ENCODE results near the gene PTK6. TPM values are rescaled to one million over a fixed set of nuclear protein-coding genes. Genes with fewer than 3 reads are reported as not detected.

PTK6 gene
- total and polyA plus RNA-seq, 2 donors = 0.19 to 2.7 TPM

DNA sequence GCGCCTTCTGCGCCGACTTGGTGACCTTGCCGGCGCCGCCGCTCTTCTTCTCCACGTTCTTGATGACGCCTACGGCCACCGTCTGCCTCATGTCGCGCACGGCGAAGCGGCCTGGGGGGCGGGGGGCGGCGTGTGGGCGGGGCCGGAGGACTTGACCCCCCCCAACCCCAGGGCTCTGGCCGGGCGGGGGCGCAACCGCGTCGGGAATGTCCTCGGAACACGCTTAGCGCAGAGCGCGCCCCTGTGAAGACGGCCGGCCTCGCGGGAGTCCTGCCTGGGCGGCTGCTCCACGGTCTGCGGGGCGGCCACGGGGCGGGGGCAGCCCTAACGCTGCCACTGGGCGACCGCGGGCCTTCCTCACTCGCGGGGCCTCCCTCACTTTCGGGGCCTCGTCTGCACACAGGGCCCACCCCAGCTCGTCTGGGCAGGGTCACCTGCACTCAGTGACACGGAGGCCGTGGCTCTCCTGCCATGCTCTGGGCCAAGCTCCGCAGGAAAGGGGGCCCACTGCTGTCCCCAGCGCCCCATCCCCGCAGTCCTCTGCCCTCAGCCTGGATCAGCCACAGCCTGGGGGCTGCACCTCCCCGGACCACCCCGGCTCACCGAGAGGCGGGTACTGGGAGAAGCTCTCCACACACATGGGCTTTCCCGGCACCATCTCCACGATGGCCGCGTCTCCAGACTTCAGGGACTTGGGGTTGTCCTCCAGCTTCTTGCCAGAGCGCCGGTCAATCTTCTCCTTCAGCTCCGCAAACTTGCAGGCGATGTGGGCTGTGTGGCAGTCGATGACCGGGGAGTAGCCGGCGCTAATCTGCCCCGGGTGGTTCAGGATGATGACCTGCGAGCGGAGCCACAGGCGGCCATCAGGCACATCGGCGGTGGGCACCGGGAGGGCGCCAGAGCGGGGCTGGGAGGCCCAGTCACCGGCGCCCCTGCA lies 48.6 kb downstream of the PTK6 start:
- H3K27ac ChIP-seq (ENCODE audit: low read depth in 1 of 2, low read length in 1 of 2) = no peak overlapping the region
- no peak for DNase-seq (ENCODE audit: low read depth in 6 of 9, low spot score in 9 of 9)
- no peaks in the 10 kb centered on the region for H3K4me1 ChIP-seq (ENCODE audit: control insufficient read depth in 2 of 2, insufficient read depth in 2 of 2, low read length in 2 of 2)
- H3K36me3 ChIP-seq (ENCODE audit: control insufficient read depth in 2 of 2, insufficient read depth in 2 of 2, low read length in 1 of 2) = no peaks in the 10 kb centered on the region
- peaks cover 31 to 64% of the 10 kb centered on the region in 2 donors for H3K27me3 ChIP-seq (ENCODE audit: control insufficient read depth in 2 of 2, insufficient read depth in 1 of 2, low read length in 1 of 2)
- H3K4me3 ChIP-seq (ENCODE audit: low read length in 2 of 2) = no peak overlapping the region
- no peaks in the 10 kb centered on the region for H3K9me3 ChIP-seq (ENCODE audit: control insufficient read depth in 2 of 2, insufficient read depth in 1 of 2, low read length in 1 of 2)
- 17% methylated on average over 83 of the region's 83 CpGs for WGBS

- no peak for DNase-seq (ENCODE audit: low read depth in 6 of 9, low spot score in 9 of 9)
- no peak overlapping the region for H3K4me3 ChIP-seq (ENCODE audit: low read length in 2 of 2)
- H3K9me3 ChIP-seq (ENCODE audit: control insufficient read depth in 2 of 2, insufficient read depth in 1 of 2, low read length in 1 of 2) = no peaks in the 10 kb centered on the region
- no peaks in the 10 kb centered on the region for H3K4me1 ChIP-seq (ENCODE audit: control insufficient read depth in 2 of 2, insufficient read depth in 2 of 2, low read length in 2 of 2)
- no peaks in the 10 kb centered on the region for H3K36me3 ChIP-seq (ENCODE audit: control insufficient read depth in 2 of 2, insufficient read depth in 2 of 2, low read length in 1 of 2)
- H3K27ac ChIP-seq (ENCODE audit: low read depth in 1 of 2, low read length in 1 of 2) = no peak overlapping the region
- H3K27me3 ChIP-seq (ENCODE audit: control insufficient read depth in 2 of 2, insufficient read depth in 1 of 2, low read length in 1 of 2) = peaks cover 31 to 68% of the 10 kb centered on the region in 2 donors
- WGBS = 17% methylated on average over 39 of the region's 40 CpGs
Measured at GRCh38 chr20:63487781-63488241, 49.4 kb downstream of the PTK6 start.

DNA sequence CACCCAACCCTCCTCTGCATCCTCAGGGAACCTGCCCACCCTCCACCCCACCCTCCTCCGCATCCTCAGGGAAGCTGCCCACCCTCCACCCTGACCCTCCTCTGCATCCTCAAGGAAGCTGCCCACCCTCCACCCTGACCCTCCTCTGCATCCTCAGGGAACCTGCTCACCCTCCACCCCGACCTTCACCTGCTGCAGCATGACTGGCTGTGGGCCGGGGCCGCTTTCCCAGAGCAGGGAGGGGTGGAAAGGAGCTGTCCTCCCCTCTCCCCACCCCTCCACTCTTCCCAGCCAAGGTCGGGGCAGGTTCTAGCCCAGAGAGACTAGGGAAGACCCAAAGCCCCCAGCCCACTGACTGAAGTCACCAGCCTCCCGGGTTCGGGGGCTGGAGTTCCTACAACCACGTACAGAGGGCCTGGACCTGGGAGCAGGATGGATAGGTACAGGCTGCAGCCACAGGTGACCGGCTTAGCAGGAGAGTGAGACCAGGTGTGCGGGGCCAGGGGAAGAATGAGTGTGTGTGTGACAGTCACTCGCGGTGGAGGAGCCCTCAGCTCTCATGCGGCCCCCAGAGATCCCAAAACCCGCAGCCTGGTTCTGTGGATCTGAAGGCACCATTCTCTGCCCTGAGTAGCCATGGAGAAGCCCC lies 49.9 kb downstream of the PTK6 start:
- no peaks in the 10 kb centered on the region for H3K36me3 ChIP-seq (ENCODE audit: control insufficient read depth in 2 of 2, insufficient read depth in 2 of 2, low read length in 1 of 2)
- 55% methylated on average over 14 of the region's 14 CpGs for WGBS
- no peaks in the 10 kb centered on the region for H3K4me1 ChIP-seq (ENCODE audit: control insufficient read depth in 2 of 2, insufficient read depth in 2 of 2, low read length in 2 of 2)
- no peaks in the 10 kb centered on the region for H3K9me3 ChIP-seq (ENCODE audit: control insufficient read depth in 2 of 2, insufficient read depth in 1 of 2, low read length in 1 of 2)
- peaks cover 31 to 74% of the 10 kb centered on the region in 2 donors for H3K27me3 ChIP-seq (ENCODE audit: control insufficient read depth in 2 of 2, insufficient read depth in 1 of 2, low read length in 1 of 2)
- no peak overlapping the region for H3K27ac ChIP-seq (ENCODE audit: low read depth in 1 of 2, low read length in 1 of 2)
- no peak overlapping the region for H3K4me3 ChIP-seq (ENCODE audit: low read length in 2 of 2)
- no peak for DNase-seq (ENCODE audit: low read depth in 6 of 9, low spot score in 9 of 9)

GRCh38 chr20:63486300-63486855 lies 50.8 kb downstream of the PTK6 start:
- no peak for DNase-seq (ENCODE audit: low read depth in 6 of 9, low spot score in 9 of 9)
- H3K4me3 ChIP-seq (ENCODE audit: low read length in 2 of 2) = no peak overlapping the region
- peaks cover 31 to 83% of the 10 kb centered on the region in 2 donors for H3K27me3 ChIP-seq (ENCODE audit: control insufficient read depth in 2 of 2, insufficient read depth in 1 of 2, low read length in 1 of 2)

GRCh38 chr20:63484651-63485403 lies 52.3 kb downstream of the PTK6 start:
- H3K27ac ChIP-seq (ENCODE audit: low read depth in 1 of 2, low read length in 1 of 2) = no peak overlapping the region
- no peak for DNase-seq (ENCODE audit: low read depth in 6 of 9, low spot score in 9 of 9)
- no peaks in the 10 kb centered on the region for H3K4me1 ChIP-seq (ENCODE audit: control insufficient read depth in 2 of 2, insufficient read depth in 2 of 2, low read length in 2 of 2)
- no peaks in the 10 kb centered on the region for H3K9me3 ChIP-seq (ENCODE audit: control insufficient read depth in 2 of 2, insufficient read depth in 1 of 2, low read length in 1 of 2)
- peaks cover 29 to 75% of the 10 kb centered on the region in 2 donors for H3K27me3 ChIP-seq (ENCODE audit: control insufficient read depth in 2 of 2, insufficient read depth in 1 of 2, low read length in 1 of 2)
- WGBS = 82% methylated on average over 18 of the region's 18 CpGs
- no peak overlapping the region for H3K4me3 ChIP-seq (ENCODE audit: low read length in 2 of 2)
- H3K36me3 ChIP-seq (ENCODE audit: control insufficient read depth in 2 of 2, insufficient read depth in 2 of 2, low read length in 1 of 2) = no peaks in the 10 kb centered on the region

More at GRCh38 chr20:63486300-63486855, 50.8 kb downstream of the PTK6 start:
- WGBS = 96% methylated on average over 17 of the region's 17 CpGs
- H3K36me3 ChIP-seq (ENCODE audit: control insufficient read depth in 2 of 2, insufficient read depth in 2 of 2, low read length in 1 of 2) = no peaks in the 10 kb centered on the region
- no peak overlapping the region for H3K27ac ChIP-seq (ENCODE audit: low read depth in 1 of 2, low read length in 1 of 2)
- no peaks in the 10 kb centered on the region for H3K9me3 ChIP-seq (ENCODE audit: control insufficient read depth in 2 of 2, insufficient read depth in 1 of 2, low read length in 1 of 2)
- no peaks in the 10 kb centered on the region for H3K4me1 ChIP-seq (ENCODE audit: control insufficient read depth in 2 of 2, insufficient read depth in 2 of 2, low read length in 2 of 2)

- WGBS = 44% methylated on average over 17 of the region's 17 CpGs
- Histone ChIP-seq H3K4me3 (ENCODE audit: low read length in 2 of 2) (no peak overlapping the region), H3K9me3 (ENCODE audit: control insufficient read depth in 2 of 2, insufficient read depth in 1 of 2, low read length in 1 of 2) (no peaks in the 10 kb centered on the region), H3K36me3 (ENCODE audit: control insufficient read depth in 2 of 2, insufficient read depth in 2 of 2, low read length in 1 of 2) (no peaks in the 10 kb centered on the region), H3K27ac (ENCODE audit: low read depth in 1 of 2, low read length in 1 of 2) (no peak overlapping the region), H3K4me1 (ENCODE audit: control insufficient read depth in 2 of 2, insufficient read depth in 2 of 2, low read length in 2 of 2) (no peaks in the 10 kb centered on the region), H3K27me3 (ENCODE audit: control insufficient read depth in 2 of 2, insufficient read depth in 1 of 2, low read length in 1 of 2) (peaks cover 25 to 74% of the 10 kb centered on the region in 2 donors)
- DNase-seq (ENCODE audit: low read depth in 6 of 9, low spot score in 9 of 9) = no peak
Measured at GRCh38 chr20:63484236-63484635, 52.9 kb downstream of the PTK6 start.

DNA sequence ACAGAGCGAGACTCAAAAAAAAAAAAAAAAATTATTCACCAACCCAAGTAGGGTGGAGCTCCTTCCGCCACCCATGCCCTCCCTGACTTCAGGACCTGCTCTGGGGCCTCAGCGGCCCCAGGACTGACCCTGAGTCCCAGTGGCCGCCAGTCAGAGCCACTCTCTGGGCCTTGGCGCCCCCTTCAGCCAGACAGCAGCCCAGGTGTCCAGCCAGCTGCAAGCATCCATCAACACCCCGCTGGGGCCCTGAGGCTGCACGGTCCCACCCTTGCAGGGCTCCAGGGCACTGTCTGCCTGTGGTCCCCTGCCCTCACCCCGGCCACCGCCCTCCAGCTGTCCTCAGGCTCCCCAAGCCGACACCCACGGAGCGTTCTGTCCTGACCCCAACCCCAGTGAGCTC lies 53.3 kb downstream of the PTK6 start:
- no peak overlapping the region for H3K4me3 ChIP-seq (ENCODE audit: low read length in 2 of 2)
- 76% methylated on average over 12 of the region's 12 CpGs for WGBS
- H3K9me3 ChIP-seq (ENCODE audit: control insufficient read depth in 2 of 2, insufficient read depth in 1 of 2, low read length in 1 of 2) = no peaks in the 10 kb centered on the region
- no peaks in the 10 kb centered on the region for H3K4me1 ChIP-seq (ENCODE audit: control insufficient read depth in 2 of 2, insufficient read depth in 2 of 2, low read length in 2 of 2)
- H3K27ac ChIP-seq (ENCODE audit: low read depth in 1 of 2, low read length in 1 of 2) = no peak overlapping the region
- no peaks in the 10 kb centered on the region for H3K36me3 ChIP-seq (ENCODE audit: control insufficient read depth in 2 of 2, insufficient read depth in 2 of 2, low read length in 1 of 2)
- DNase-seq (ENCODE audit: low read depth in 6 of 9, low spot score in 9 of 9) = no peak
- peaks cover 21 to 74% of the 10 kb centered on the region in 2 donors for H3K27me3 ChIP-seq (ENCODE audit: control insufficient read depth in 2 of 2, insufficient read depth in 1 of 2, low read length in 1 of 2)

GRCh38 chr20:63482021-63482587 lies 55.1 kb downstream of the PTK6 start:
- Histone ChIP-seq H3K27ac (ENCODE audit: low read depth in 1 of 2, low read length in 1 of 2) (no peak overlapping the region), H3K27me3 (ENCODE audit: control insufficient read depth in 2 of 2, insufficient read depth in 1 of 2, low read length in 1 of 2) (peaks cover 5 to 77% of the 10 kb centered on the region in 2 donors), H3K4me1 (ENCODE audit: control insufficient read depth in 2 of 2, insufficient read depth in 2 of 2, low read length in 2 of 2) (no peaks in the 10 kb centered on the region), H3K4me3 (ENCODE audit: low read length in 2 of 2) (no peak overlapping the region), H3K9me3 (ENCODE audit: control insufficient read depth in 2 of 2, insufficient read depth in 1 of 2, low read length in 1 of 2) (no peaks in the 10 kb centered on the region), H3K36me3 (ENCODE audit: control insufficient read depth in 2 of 2, insufficient read depth in 2 of 2, low read length in 1 of 2) (no peaks in the 10 kb centered on the region)
- no peak for DNase-seq (ENCODE audit: low read depth in 6 of 9, low spot score in 9 of 9)
- WGBS = 71% methylated on average over 11 of the region's 11 CpGs
